Stimulated activated CD8-positive, alpha-beta memory T cell treated with anti-CD3 and anti-CD28 coated beads, Interleukin-4, amount 100 ng/mL, for 1 hour (primary cell): ENCODE results near the gene COL7A1.

Experiments
- DNase-seq, 2 donors: peaks; one replicate each; pipeline ENCODE4 v3.0.0-alpha.2; 2020; ENCODE audit warnings: low read depth in 2 of 2, low spot score in 1 of 2

Gene COL7A1

DNA sequence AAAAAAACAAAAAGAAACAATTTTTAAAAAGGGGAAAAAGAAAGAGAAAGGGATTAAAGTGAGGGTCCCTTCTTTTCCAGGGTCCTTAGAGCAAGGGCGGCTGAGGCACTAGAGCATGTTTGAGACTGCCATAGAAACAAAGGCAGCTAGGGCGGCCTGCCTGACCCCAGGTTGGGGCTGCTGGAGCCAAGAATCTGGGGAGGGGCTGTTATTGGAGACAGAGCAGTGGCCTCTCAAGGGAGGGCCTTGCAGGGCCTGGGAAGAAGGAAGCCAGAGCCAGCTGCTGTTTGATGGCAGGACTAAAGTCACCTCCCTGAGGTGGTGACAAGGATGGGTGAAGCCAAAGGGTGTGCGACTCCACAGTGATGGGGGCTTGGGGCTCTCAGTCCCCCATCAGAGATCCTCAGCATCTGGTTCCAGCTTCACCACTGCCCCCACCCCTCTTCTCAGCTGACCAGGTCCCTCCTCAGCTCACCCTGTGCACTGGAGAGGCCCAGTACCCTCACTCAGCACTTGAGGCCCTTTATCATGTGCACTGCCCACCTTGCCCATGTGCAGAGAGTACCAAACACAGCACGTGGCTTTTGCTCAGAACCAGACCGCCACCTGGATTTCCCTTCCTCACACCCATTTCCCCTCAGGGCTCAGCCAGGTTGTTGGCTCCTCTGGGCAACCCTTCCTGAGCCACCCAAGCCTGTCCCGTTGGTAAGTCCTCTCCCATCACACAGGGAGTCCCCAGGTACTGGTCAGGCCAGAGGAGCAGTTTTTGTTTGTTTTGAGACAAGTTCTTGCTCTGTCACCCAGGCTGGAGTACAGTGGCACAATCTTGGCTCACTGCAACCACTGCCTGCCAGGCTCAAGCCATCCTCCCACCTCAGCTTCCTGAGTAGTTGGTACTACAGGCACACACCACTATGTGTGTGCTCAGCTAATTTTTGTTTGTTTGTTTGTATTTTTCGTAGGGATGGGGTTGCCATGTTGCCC is 24.7 kb upstream of the COL7A1 start:
- DNase-seq, result no peak

DNA sequence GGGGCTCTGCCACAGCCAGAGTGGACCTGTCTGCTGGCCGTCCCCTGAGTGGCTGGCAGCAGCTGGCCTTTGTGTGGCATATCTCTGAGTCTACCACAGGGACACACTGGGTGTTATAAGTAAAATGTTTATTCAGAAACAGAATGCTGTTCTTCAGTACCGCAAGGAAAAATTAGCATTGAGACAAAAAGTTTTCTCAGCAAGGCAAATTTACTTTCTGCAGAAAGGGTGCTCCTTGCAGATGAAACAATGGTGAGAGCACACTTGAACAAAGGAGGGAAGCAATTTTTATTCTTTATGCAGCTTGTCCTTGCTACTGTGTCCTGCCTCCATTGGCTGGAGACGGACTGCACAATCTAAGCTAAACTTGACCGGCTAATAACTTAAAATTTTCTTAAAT is 22.4 kb upstream of the COL7A1 start:
- no peak for DNase-seq

DNA sequence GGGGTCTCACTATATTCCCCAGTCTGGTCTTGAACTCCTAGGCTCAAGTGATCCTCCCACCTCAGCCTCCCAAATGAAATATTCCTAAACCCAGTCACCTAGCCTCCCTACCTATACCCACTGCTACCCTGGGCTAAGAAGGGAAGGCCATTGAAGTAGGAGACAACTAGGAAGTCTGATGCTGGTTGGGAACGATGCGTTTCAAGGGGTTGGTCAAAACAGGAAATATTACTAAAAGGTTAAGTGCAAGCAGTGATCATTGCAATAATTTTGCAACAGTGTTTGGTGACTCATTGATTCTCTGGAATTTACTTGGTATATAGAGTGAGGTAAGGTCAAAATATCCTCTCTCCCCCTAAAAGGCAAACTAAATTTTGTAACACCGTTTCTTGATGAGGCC is 18.9 kb upstream of the COL7A1 start:
- no peak for DNase-seq

DNA sequence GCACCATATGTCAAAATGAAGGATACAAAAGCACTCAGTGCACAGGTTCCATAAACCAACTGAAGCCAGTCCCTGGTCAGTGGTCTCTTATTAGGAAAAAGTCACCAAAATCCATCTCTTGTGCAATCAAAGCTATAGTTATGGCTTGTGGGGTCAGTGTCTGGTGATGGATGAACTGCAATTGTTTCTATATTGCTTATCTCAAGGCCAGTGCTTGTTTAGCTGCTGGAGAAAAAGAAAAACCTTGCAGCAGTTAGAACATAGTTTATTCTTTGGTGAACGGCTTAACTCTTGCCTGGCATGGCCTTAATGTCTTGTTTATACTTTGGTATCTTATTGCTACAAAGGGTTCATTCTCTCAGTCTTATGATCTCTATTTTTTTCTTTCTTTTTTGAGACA is 17.2 kb upstream of the COL7A1 start:
- DNase-seq, result no peak

DNA sequence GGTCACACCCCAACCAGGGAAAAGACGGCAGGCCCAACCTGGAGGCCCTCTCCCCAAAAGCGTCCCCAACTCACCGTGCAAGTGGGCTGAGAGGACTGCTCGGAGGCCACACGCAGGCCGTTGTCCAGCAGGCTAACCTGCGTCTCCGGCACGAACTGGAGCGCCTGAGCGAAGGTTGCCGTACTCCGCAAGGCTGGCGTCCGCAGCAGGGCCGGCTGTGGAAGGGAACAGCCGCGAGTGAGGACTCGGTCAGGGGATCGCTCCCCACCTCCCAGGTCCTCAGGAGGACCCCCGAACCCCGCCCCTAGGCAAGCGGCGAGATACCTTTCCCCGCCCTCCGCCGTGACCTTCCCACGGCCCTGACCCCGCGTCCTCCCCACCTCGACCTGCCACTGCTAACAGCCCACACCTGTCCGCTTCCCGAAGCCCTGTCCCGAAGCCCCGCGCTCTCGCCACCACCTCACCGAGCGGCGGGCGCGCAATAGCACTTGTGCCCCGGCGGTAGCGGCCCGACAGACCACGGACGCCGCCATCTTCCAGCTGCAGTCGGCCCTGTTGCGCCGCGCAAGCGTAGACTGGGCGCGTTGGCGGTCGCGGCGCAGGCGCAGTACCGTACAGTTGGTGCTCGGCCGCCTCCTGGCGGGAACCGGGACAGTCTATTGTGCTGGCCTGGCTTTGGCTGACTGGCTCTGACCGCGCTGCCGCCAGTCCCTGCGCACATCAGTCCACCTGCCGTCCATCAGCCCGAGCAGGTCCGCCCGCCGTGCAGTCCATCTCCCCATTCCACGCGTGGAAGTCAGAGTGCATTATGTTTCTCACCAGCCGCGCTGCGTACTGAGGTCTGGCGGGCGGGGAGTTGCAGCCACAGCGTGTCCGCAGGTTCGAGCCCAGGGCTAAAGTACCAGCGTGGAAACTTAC is 14.2 kb upstream of the COL7A1 start, which contains the start of gene UQCRC1:
Gene UQCRC1, minus strand, starts transcription at position 559 of the 918 bp plus-strand sequence. Its CDS starts 26 bp downstream, at position 533.
- DNase-seq, result peak; percentile 75 to 81

DNA sequence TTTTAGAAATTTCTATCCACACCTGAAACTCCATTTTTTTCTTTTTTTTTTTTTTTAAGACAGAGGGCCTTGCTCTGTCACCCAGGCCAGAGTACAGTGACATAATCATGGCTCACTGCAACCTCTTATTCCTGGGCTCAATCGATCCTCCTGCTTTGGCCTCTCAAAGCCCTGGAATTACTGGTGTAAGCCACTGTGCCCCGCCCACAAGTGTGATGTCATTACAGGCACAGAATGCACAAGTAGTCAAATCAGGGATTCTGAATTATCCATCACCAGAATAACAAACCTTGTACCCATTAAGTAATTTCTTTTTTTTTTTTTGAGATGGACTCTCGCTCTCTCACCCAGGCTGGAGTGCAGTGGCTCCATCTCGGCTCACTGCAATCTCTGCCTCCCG is 12.4 kb upstream of the COL7A1 start:
- no peak for DNase-seq

DNA sequence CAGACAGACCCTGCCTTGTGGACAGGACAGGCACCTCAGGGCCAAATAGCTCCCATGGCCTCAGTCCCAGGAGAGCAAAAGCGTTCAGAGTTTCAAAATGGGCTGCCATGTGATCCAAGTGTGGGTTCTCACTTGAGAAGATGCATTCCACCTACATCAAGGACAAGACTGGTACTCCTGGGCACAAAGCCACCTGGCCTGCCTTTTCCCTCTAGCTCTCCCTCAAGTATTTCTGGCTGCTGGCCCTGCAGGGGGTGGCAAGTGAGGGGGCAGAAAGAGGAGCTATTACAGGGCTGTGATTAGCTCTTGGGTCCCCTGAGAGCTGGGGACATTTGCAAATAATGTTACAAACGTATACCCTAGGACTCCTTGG is 6.5 kb upstream of the COL7A1 start:
- DNase-seq, result no peak

DNA sequence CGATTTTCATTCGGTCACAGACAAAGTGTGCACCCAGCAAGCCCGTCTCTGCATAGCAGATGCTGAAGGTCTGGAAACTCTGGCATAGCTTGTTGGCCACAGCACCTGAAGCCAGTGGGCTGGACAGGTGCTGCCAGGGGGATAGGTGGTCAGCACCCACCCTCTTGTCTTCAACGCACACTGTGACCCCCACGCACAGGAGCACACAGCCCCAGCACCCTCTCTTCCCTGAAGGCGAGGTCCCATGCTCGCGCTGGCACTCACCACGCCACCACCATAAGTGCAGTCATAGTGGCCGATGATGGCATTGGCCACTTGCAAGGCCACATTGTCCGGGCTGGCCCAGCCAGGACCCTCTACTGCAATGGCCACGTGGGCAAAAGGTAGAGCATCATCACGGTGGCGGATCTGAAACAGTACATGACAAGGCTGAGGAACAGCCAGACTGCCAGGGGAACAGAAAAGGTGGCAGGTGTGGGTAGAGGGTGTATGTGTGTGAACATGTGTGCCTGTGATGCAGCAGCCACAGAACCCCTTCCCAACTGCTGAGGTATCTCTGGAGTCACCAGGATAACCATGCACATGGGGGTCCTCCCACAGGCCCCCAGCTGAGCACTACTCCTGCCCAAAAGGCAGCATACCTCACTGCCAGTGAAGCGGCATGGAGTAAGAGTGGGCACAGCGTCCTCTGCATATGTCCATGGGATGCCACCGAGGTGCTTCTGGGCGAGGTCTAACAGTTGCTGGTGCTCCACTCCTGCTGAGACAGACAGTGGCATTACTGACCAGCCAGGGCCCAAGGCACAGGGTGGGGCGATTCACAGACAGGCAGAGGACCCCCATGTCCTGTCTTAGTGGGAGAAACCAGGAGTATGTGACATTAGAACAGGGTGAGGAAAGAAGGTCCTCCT is 5.8 kb upstream of the COL7A1 start:
- no peak for DNase-seq

DNA sequence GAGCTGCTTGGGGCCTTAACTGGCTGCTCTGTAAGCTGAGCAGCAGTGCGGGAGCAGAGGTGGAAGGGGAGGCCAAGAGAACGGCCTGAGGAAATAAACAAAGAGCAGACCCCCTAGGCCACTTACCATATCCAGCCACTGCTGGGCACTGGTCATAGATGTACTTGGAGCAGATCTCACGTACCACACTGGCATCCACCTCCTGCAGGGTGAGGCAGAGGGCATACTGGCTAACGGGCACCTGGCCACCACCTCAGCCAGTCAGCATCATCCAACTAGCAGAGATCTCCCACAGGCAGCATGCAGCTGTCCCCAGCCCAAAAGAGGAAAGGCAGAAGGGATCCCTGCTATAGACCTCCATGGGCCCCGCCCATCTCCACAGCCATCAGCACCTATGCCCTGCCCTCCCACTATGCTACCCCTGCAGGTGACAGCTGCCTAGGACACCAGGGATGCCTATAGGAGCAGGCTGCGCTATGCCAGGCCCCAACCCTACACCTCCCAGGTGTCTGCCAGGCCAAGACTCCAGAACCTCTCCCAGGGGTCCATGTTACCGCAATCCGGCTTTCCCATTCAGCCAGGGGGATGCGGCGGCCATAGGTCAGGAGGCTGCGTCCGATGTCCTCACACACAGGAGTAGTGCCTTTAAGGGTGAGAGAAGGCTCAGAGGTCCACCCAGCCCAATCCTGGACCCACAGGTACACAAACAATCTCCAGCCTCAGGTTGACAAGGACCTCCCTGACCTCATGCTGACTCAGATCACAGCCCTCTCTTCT is 4.6 kb upstream of the COL7A1 start:
- no peak for DNase-seq

DNA sequence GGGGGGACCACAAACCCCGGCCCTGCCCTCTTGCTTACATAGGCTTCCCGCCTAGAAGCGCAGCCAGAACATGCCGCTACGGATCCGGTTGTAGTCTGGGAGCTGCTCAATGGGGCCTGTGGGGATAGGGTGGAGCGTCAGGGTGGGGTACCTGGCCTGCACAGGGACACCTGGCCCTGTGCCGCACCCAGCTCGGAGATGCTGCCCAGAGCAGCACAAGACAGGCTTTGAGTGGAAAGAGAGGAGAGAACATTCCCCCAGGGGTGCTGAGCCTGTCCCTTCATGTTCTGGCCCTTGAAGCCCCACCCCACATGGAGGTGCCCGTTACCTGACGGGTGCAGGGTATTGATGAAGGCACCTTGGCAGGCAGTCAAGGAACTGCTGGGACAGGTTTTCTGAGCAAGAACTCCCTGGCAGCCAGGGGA is 4.0 kb upstream of the COL7A1 start:
- no peak for DNase-seq

DNA sequence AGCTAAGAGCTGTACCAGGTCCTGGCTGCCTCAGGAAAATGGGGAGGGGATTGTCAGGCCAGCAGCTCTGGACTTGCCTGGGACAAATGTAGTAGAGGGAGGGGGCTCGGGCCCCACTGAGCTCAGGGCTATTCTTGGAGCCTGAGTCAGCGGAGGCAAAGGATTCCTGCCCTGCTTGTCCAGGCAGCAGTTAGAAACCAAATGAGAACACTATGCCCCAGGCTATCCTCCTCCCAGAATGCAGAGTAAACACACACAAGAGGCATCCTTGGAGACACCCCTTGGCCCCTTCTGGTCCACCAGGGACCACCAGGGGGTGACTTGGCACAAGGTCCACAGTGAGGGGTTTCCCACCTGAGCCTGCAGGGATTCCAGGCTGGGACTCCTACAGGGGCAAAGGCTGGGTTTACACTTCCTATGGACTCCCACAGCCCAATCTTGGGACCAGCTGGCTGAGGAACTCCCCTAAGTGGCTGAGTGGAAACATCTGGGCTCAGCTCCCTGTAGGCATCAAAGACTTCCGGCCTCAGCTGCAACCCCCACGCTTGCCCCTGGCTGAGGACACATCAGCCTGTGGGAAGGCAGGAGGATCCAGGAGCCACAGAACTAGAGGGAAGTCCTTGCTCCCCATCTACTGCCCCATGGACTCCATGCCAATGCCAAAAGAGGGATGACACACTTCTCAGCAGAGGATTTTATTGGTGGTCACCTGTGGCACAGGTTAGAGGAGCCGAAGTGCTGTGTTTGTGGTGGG is 3.4 kb upstream of the COL7A1 start:
- no peak for DNase-seq

DNA sequence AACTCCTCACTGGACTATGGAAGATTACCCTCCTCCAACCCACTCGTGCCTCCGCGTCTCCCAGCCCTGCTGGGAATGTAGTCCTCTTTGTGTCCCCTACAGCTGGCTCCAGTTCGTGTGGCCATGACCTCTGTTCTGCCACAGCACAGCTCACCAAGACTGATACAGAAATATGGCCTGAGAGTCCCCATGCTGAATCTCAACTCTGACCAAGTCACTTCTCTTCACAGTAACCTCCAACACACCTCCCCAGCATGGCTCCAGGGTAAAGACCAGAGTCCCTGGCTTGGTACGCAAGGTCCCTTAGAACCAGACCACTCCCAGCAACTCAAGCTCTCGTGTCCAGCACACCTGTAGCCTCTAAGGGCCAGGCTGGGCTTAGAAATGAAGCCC is 2.3 kb upstream of the COL7A1 start:
- no peak for DNase-seq

DNA sequence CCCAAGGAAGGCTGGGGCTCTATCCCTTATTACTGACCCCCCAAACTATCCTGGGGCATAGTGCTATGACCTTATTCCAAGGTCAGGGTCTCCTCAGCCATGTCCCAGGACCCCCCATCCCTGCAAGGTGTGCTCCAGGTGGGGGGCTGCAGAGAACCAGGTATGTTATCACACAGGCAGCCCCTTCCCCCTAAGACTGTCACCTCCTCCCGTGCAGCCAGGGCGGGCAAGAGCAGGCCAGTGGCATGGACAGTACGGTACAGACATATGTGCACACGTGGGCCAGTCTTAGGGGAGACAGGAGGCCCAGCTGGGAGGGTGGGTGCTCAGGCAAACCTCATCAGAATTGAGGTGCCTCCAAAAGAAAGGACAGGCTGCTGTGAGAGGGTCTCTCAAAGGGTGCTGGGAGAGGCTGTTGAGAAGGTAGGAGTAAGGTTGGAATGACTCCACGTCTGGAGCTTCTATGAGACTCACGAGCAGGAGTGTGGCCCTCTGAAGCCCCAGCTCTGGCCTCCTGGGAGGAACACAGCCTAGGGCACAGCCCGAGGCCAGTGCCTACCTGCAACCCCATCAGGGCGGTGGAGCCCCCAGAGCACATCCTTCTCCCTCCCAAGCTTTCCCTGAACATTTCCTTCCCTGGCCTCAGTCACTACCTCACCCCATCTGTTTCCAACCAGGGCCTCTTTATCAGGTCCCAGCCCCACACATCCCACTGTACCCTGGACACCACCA is 1.7 kb upstream of the COL7A1 start:
- no peak for DNase-seq

DNA sequence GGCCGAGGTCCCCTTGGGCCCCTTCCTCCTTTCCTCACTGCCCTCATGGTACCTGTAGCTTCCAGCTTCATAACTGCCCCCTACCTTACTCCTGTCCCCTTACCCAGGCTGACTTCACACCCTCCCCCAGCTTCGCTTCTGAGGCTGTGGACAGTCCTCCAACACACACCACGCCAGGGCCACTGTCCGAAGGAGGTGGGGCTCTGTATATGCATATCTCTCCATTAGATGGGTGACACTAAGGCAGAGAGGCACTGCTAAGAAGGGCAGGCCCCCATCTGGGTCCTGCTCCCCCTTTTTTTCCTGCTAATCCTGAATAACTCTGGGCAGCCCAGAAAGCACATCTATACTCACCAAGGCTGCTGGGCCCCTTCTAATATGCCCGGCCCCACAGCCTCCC is 1.0 kb upstream of the COL7A1 start:
- no peak for DNase-seq

DNA sequence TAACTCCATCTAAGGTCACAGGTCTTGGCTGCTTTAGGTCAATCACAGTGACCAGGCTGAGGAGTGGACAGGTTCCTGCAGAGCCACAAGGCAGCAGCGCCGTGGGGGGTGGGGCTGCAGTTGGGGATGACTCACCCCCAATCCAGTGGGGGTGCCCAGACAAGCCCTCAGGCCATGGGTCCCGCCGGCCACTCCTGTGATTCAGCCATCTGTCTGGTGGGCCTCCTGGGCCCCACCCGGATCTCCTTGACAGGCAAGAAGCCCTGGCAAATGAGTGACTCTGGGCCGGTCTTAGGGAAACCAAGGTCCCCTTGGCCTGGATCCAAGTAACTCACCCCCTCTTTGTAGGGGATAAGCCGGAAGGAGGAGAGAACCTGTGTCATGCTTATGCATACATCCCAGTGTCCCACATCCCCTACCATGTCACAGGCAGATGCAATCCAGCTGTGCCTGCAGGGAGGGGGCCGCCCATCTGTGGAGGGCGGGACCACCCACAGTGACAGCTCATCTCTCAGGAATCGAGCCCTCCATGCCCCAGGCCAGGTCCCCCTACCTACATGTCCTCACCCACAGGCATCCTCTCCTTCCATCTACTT is 495 bp upstream of the COL7A1 start:
- DNase-seq, result no peak

DNA sequence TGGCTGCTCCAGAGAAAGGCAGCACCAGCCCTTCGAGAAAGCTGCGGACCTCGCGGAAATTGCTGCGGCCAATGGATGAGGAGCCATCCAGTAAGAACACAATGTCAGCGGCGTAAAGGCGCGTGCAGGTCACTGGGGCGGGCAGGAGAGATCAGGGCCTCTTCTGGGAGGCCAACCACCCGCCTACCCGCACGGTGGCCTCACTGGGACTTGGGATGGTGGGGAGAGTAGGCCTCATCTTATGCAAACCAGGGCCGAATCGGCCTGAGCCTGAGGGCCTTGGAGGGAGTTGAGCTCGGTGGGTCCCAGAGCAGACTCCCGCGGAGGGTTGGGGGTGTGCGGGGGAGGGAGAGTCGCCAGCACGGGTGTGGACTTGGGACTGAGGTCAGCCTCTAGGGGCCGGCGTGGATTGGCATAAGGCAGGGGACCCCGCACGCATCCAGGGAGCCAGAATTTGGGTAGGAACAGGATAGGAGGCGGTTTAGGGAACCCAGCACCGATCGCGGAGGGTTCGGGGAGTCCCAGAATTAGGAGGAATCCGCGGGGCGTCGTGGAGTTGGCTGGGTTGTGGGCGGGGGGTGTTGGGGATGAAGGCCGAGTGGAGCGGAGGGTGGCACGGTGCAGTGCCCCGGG is 596 bp downstream of the COL7A1 start:
- DNase-seq, result no peak

DNA sequence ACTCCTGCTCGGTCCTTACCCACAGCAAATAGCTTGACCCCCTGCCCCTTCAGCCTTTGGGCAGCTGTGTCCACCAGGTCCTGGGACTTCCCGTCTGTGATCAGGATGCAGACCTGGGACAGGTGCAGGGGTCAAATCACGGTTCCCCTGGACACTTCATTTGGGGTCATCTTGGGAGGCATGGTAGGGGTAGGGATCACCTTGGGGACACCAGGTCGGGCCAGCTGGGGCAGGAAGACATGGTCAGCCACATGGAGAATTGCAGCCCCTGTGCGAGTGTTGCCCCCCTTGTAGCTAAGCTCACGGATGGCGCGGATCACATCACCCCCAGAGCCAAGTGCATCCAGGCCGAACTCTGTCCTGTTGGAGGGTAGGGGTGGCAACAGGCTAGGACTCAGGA is 1.8 kb downstream of the COL7A1 start:
- DNase-seq, result no peak
